ENCODE data around the gene FBXO46.

DNA sequence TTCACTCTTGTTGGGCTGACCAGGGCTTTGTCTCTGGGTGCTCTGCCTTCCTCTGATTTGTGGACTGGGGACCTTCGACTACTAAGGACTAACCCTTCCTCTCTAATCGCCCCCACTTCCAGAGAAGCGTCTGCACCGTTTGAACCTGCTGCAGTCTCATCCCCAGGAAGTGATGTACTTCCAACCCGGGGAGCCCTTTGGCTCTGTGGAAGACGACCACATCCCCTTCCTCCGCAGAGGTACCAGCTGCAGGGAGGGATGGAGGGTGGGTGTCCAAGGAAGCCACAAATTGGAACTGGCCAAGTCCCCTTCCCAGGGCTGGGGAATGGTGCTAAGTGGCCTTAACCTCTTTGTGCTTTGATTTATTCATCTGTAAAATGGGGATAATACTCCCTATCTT lies 29.0 kb downstream of the FBXO46 start:
- TF ChIP-seq, protein P1, sequence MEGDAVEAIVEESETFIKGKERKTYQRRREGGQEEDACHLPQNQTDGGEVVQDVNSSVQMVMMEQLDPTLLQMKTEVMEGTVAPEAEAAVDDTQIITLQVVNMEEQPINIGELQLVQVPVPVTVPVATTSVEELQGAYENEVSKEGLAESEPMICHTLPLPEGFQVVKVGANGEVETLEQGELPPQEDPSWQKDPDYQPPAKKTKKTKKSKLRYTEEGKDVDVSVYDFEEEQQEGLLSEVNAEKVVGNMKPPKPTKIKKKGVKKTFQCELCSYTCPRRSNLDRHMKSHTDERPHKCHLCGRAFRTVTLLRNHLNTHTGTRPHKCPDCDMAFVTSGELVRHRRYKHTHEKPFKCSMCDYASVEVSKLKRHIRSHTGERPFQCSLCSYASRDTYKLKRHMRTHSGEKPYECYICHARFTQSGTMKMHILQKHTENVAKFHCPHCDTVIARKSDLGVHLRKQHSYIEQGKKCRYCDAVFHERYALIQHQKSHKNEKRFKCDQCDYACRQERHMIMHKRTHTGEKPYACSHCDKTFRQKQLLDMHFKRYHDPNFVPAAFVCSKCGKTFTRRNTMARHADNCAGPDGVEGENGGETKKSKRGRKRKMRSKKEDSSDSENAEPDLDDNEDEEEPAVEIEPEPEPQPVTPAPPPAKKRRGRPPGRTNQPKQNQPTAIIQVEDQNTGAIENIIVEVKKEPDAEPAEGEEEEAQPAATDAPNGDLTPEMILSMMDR (IDR thresholded peaks at IDR 0.05; ENCODE audit: low read depth, low read length, poor library complexity, severe bottlenecking), result no peak
- TF ChIP-seq EZH2phosphoT487 (IDR thresholded peaks at IDR 0.05; ENCODE audit: borderline replicate concordance, low read length), result no peak
